ENCODE data around the gene GPC6.

DNA sequence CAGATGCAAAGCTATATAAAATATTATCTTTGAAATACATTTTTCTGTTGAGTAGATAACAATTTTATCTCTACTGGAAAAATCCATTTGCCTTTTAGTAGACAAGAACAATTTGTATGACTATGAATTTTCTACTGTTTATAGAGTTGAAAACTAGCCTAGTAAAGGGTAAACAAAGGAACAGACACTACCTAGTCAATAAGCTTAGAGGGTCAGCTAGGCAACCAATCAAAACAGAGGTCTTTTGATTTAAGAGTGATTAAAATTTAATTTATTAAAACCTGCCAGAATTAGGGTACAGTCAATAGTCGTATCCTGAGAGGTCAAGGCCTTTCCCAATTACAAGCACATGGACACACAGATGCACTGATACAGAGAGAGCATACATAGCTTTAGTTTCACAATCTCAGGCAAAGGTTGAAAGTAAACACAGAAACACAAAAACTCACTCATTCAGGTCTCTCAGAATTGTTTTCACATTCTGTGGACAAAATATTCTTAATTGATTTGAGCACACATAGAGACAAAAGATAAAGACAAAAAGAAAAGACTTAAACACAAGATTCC lies 24.5 kb upstream of the GPC6 start:
- TF ChIP-seq, protein P1, sequence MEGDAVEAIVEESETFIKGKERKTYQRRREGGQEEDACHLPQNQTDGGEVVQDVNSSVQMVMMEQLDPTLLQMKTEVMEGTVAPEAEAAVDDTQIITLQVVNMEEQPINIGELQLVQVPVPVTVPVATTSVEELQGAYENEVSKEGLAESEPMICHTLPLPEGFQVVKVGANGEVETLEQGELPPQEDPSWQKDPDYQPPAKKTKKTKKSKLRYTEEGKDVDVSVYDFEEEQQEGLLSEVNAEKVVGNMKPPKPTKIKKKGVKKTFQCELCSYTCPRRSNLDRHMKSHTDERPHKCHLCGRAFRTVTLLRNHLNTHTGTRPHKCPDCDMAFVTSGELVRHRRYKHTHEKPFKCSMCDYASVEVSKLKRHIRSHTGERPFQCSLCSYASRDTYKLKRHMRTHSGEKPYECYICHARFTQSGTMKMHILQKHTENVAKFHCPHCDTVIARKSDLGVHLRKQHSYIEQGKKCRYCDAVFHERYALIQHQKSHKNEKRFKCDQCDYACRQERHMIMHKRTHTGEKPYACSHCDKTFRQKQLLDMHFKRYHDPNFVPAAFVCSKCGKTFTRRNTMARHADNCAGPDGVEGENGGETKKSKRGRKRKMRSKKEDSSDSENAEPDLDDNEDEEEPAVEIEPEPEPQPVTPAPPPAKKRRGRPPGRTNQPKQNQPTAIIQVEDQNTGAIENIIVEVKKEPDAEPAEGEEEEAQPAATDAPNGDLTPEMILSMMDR (optimal IDR thresholded peaks at IDR 0.05 in 1 of 3, IDR thresholded peaks at IDR 0.05 in 1 of 3, conservative IDR thresholded peaks at IDR 0.05 in 1 of 3; ENCODE audit: extremely low read depth in 1 of 3, insufficient read depth in 2 of 3, low read length in 3 of 3): no peak
- TF ChIP-seq EZH2 (IDR thresholded peaks at IDR 0.05; ENCODE audit: low read length): no peak

Measured in keratinocyte (primary cell).